Gastrocnemius medialis (tissue), 4 donors: ENCODE measurements around the gene SCARF2.

Source experiments
- CTCF ChIP-seq, 5 experiments: fragments of 450-650 bp in 3 of 5; fragments of 200-600 bp in 2 of 5; sonication (generic) in 2 of 5; IDR thresholded peaks in 4 of 5; conservative IDR thresholded peaks in 1 of 5; 1 replicate in 4 of 5; 2 replicates in 1 of 5; pipeline ENCODE4 v1.5.1; 2016 to 2019; ENCODE audit warnings: antibody characterized with exemption in 5 of 5, mild to moderate bottlenecking in 3 of 5, moderate library complexity in 3 of 5
- POLR2A ChIP-seq, 2 donors: fragments of 450-650 bp; IDR thresholded peaks; one replicate each; pipeline ENCODE4 v1.6.1; 2017; ENCODE audit warnings: antibody characterized with exemption in 2 of 2, mild to moderate bottlenecking in 2 of 2, moderate library complexity in 2 of 2

DNA sequence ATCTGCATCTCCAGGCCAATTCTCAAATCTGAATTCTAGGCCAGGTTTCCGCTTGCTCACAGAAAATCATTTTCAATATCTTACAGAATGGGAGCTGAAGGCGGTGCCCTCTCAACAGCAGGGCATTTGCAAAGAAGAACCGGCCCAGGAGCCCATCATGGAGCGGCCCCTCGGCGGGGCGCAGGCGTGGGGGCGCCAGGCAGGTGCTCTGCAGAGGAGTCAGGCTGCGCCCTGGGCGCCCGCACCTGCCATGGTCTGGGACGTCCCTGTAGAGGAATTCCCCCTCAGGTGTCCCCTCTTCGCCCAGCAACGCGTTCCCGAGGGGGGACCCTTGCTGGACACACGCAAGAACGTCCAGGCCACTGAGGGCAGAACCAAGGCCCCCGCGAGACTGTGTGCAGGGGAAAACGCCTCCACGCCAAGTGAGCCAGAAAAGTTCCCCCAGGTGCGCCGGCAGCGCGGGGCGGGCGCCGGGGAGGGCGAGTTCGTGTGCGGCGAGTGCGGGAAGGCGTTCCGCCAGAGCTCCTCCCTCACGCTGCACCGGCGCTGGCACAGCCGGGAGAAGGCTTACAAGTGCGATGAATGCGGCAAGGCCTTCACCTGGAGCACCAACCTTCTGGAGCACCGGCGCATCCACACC lies 32.2 kb downstream of the SCARF2 start:
- TF ChIP-seq CTCF (IDR thresholded peaks at IDR 0.05 in 4 of 5, conservative IDR thresholded peaks at IDR 0.05 in 1 of 5) = no peak
- no peak for TF ChIP-seq POLR2A (IDR thresholded peaks at IDR 0.05)
